CD4-positive, alpha-beta T cell (primary cell): ENCODE data around the gene MBOAT2. TPM values are rescaled to one million over a fixed set of nuclear protein-coding genes. Genes with fewer than 3 reads are reported as not detected.
"Not testable (repeated sequence)": the region's sequence is repeated elsewhere in the genome, so short reads cannot be mapped to it uniquely, and the experiment has no call there.

Source experiments
- ATAC-seq: fragments of 200-7000 bp; cut with Tn5 transposase; one replicate; pipeline ENCODE4 v1.10.0; 2022; ENCODE audit warnings: mild to moderate bottlenecking; ENCODE audit not compliant: poor library complexity
- CTCF ChIA-PET: fragments of 350-600 bp; sonication (Branson Sonifier 250); formaldehyde crosslinking; loops from one replicate; lab custom pipeline; 2021; ENCODE audit warnings: antibody characterized with exemption, inconsistent platforms; lab: Charles Lee
- POLR2A ChIA-PET: fragments of 350-600 bp; sonication (Branson Sonifier 250); formaldehyde crosslinking; loops from one replicate; lab custom pipeline; 2021; ENCODE audit warnings: antibody characterized with exemption, inconsistent platforms; lab: Charles Lee
- DNase-seq, 14 experiments: peaks; one replicate each; pipeline ENCODE4 v3.0.0-alpha.2; 2013 to 2020; ENCODE audit warnings: mixed read lengths in 2 of 14
- H3K27ac ChIP-seq, 2 donors: one replicate each; pipeline versions ENCODE4 v1.5.1 to v1.7.0; 2013; ENCODE audit warnings: low read length in 2 of 2, low read depth in 1 of 2, mild to moderate bottlenecking in 1 of 2
- H3K27me3 ChIP-seq, 2 experiments: 1 replicate in 1 of 2; 2 replicates in 1 of 2; pipeline versions ENCODE4 v1.6.1 to v1.7.0; 2013; ENCODE audit warnings: low read length in 2 of 2, control low read depth in 1 of 2, mild to moderate bottlenecking in 1 of 2, moderate library complexity in 1 of 2; ENCODE audit not compliant: insufficient read depth in 2 of 2, control insufficient read depth in 1 of 2
- H3K36me3 ChIP-seq: one replicate; pipeline ENCODE4 v1.6.1; 2013; ENCODE audit warnings: low read length, control low read depth; ENCODE audit not compliant: insufficient read depth
- H3K4me1 ChIP-seq: one replicate; pipeline ENCODE4 v1.6.1; 2013; ENCODE audit warnings: low read length, control low read depth; ENCODE audit not compliant: insufficient read depth
- H3K4me3 ChIP-seq: one replicate; pipeline ENCODE4 v1.5.1; 2013; ENCODE audit warnings: mild to moderate bottlenecking, low read length, moderate library complexity
- H3K9me3 ChIP-seq, 2 experiments: 1 replicate in 1 of 2; 2 replicates in 1 of 2; pipeline versions ENCODE4 v1.6.1 to v1.7.0; 2013; ENCODE audit warnings: low read length in 2 of 2, mild to moderate bottlenecking in 2 of 2, control low read depth in 1 of 2, moderate library complexity in 1 of 2; ENCODE audit not compliant: control insufficient read depth in 1 of 2, insufficient read depth in 1 of 2
- H3K27ac Mint-ChIP-seq: one replicate; pipeline ENCODE4 v1.8.0; 2020; ENCODE audit warnings: mixed read lengths
- H3K27me3 Mint-ChIP-seq: one replicate; pipeline ENCODE4 v1.8.0; 2021; ENCODE audit warnings: mixed read lengths
- H3K36me3 Mint-ChIP-seq: one replicate; pipeline ENCODE4 v1.8.0; 2021; ENCODE audit warnings: low read depth, mixed read lengths
- H3K4me1 Mint-ChIP-seq: one replicate; pipeline ENCODE4 v1.8.0; 2021; ENCODE audit warnings: low read depth, mixed read lengths
- H3K4me3 Mint-ChIP-seq: one replicate; pipeline ENCODE4 v1.8.0; 2020; ENCODE audit warnings: mild to moderate bottlenecking, mixed read lengths
- H3K9me3 Mint-ChIP-seq: one replicate; pipeline ENCODE4 v1.8.0; 2020; ENCODE audit warnings: mixed read lengths
- intact Hi-C, 2 experiments: fragments of 100-400 bp; cut with DNase I in 1 of 2; cut with micrococcal nuclease in 1 of 2; formaldehyde crosslinking; loops; one replicate each; pipeline versions ENCODE4 v1.15.1 to v1.9.0; 2023 to 2025; cut with DNase I, micrococcal nuclease
- total RNA-seq, 174 experiments: library from RNA in 2 of 174; stranded (reverse) in 2 of 174; gene quantifications; one replicate each; pipeline ENCODE4 v1.2.3 and lab custom pipeline; 2021 to 2026
- TF ChIP-seq, protein P1 (sequence below): fragments of 200-600 bp; IDR thresholded peaks from one replicate; pipeline ENCODE4 v1.8.0; 2022; ENCODE audit warnings: antibody characterized with exemption, mild to moderate bottlenecking

Gene MBOAT2
- total RNA-seq, 2 experiments from 2014 or later: 1.9 to 2.0 TPM

DNA sequence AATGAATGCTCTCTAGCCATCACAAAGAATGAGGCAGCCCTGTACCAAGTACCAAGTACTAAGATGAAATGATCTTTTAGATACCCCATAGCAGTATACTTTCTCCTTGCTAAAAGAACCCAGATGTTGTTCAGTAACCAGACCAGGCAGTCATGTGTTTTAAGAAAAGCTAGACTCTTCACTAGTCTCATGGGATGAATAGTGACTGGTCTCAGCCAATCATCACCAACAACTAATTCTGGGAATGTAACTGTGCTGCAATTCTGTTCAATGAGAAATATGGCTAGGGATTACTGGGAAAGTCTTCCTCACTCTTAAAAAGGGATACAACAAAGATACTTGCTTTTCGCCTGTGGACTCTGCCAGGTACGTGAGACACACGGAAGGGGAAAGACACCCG is 29.5 kb downstream of the MBOAT2 start:
- TF ChIP-seq, protein P1, sequence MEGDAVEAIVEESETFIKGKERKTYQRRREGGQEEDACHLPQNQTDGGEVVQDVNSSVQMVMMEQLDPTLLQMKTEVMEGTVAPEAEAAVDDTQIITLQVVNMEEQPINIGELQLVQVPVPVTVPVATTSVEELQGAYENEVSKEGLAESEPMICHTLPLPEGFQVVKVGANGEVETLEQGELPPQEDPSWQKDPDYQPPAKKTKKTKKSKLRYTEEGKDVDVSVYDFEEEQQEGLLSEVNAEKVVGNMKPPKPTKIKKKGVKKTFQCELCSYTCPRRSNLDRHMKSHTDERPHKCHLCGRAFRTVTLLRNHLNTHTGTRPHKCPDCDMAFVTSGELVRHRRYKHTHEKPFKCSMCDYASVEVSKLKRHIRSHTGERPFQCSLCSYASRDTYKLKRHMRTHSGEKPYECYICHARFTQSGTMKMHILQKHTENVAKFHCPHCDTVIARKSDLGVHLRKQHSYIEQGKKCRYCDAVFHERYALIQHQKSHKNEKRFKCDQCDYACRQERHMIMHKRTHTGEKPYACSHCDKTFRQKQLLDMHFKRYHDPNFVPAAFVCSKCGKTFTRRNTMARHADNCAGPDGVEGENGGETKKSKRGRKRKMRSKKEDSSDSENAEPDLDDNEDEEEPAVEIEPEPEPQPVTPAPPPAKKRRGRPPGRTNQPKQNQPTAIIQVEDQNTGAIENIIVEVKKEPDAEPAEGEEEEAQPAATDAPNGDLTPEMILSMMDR: no peak
- intact Hi-C loops: no loop called here
- Histone ChIP-seq H3K4me3 (no peak overlapping the region), H3K36me3 (no peaks in the 10 kb centered on the region), H3K27me3 (no peaks in the 10 kb centered on the region), H3K27ac (no peak overlapping the region), H3K9me3 (no peaks in the 10 kb centered on the region), H3K4me1 (no peaks in the 10 kb centered on the region)
- H3K27me3 Mint-ChIP-seq: no peaks in the 10 kb centered on the region
- no peak for DNase-seq
- ChIA-PET CTCF (no interaction called here), POLR2A (no interaction called here)
- ATAC-seq: no peak
- H3K27ac Mint-ChIP-seq: no peak overlapping the region
- H3K36me3 Mint-ChIP-seq: no peaks in the 10 kb centered on the region
- no peak overlapping the region for H3K4me3 Mint-ChIP-seq
- no peaks in the 10 kb centered on the region for H3K4me1 Mint-ChIP-seq
- H3K9me3 Mint-ChIP-seq: peaks cover 2% of the 10 kb centered on the region

DNA sequence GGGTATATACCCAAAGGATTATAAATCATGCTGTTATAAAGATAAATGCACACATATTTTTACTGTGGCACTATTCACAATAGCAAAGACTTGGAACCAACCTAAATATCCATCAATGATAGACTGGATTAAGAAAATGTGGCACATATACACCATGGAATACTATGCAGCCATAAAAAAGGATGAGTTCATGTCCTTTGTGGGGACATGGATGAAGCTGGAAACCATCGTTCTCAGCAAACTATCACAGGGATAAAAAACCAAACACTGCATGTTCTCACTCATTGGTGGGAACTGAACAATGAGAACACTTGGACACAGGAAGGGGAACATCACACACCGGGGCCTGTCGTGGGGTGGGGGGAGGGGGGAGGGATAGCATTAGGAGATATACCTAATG is 30.5 kb downstream of the MBOAT2 start:
- DNase-seq, POLR2A ChIA-PET, H3K27me3 Mint-ChIP-seq, H3K4me1 ChIP-seq, H3K4me3 ChIP-seq, H3K36me3 Mint-ChIP-seq, H3K9me3 Mint-ChIP-seq, H3K4me3 Mint-ChIP-seq, intact Hi-C loops, H3K27me3 ChIP-seq, H3K9me3 ChIP-seq, ATAC-seq, H3K27ac ChIP-seq, H3K4me1 Mint-ChIP-seq, H3K27ac Mint-ChIP-seq, H3K36me3 ChIP-seq, CTCF ChIA-PET: not testable (repeated sequence)

DNA sequence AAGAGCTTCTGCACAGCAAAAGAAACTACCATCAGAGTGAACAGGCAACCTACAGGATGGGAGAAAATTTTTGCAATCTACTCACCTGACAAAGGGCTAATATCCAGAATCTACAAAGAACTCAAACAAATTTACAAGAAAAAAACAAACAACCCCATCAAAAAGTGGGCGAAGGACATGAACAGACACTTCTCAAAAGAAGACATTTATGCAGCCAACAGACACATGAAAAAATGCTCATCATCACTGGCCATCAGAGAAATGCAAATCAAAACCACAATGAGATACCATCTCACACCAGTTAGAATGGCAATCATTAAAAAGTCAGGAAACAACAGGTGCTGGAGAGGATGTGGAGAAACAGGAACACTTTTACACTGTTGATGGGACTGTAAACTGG is 30.9 kb downstream of the MBOAT2 start:
- H3K27ac Mint-ChIP-seq, intact Hi-C loops, H3K36me3 Mint-ChIP-seq, H3K36me3 ChIP-seq, H3K27me3 ChIP-seq, H3K27me3 Mint-ChIP-seq, H3K4me1 Mint-ChIP-seq, H3K9me3 ChIP-seq, DNase-seq, CTCF ChIA-PET, H3K4me1 ChIP-seq, H3K4me3 ChIP-seq, ATAC-seq, POLR2A ChIA-PET, H3K4me3 Mint-ChIP-seq, H3K9me3 Mint-ChIP-seq, H3K27ac ChIP-seq: not testable (repeated sequence)

DNA sequence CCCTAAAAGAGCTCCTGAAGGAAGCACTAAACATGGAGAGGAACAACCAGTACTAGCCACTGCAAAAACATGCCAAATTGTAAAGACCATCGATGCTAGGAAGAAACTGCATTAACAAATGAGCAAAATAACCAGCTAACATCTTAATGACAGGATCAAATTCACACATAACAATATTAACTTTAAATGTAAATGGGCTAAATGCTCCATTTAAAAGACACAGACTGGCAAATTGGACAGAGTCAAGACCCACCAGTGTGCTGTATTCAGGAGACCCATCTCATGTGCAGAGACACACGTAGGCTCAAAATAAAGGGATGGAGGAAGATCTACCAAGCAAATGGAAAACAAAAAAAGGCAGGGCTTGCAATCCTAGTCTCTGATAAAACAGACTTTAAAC is 34.1 kb downstream of the MBOAT2 start:
- H3K4me1 ChIP-seq, H3K4me3 ChIP-seq, H3K27me3 Mint-ChIP-seq, ATAC-seq, H3K27ac Mint-ChIP-seq, H3K36me3 ChIP-seq, intact Hi-C loops, H3K36me3 Mint-ChIP-seq, H3K27ac ChIP-seq, DNase-seq, H3K27me3 ChIP-seq, CTCF ChIA-PET, H3K4me1 Mint-ChIP-seq, H3K4me3 Mint-ChIP-seq, H3K9me3 ChIP-seq, H3K9me3 Mint-ChIP-seq, POLR2A ChIA-PET: not testable (repeated sequence)
